Measurements from ENCODE around the gene MELTF. TPM values are rescaled to one million over a fixed set of nuclear protein-coding genes. Genes with fewer than 3 reads are reported as not detected.

Gene MELTF
- total and polyA plus RNA-seq, 12 donors: 0.47 to 11.3 (median 1.4) TPM; not detected in 1

DNA sequence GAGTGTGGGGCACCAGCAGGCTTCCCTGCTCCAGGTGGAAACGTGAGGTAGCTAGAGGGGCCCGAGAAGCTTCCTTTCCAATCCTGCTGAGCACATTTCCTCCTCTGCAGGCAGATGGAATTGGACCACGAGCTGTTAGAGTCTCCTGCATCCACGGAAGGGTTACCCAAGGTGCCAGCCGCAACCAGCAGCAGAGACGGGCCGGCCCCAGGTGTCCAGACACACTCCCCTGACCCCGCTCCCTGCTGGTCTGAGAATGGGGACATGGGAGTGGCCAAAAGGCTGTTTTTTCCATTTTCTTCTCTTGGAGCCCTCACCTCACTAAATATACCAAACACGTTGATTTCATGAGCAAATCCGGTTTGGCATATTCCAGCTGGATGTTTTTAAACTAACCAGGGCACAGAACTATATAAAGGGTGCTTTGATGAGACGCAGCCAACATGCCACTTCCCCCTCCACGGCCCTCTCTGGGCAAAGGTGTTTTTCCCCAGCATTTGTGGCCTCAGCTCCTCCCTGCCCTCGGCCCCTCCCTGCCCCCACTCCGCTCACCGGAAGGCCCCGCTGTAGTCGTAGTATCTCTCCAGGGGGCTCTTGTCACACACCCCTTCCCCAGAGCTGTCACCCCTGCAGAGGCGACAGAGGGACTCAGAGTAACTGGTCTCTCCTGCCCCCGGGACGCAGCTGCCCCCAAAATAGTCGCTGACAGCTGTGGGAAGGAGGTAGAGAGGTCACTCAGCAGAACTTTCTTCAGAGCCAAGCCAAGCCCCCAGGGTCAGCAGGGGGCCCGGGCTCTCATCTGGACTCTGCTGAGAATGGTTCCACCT, 7.0 kb downstream of the MELTF start:
- Histone ChIP-seq H3K27ac (no peak overlapping the region), H3K9me3 (replicated peaks in 1 of 3) (no peaks in the 10 kb centered on the region), H3K36me3 (replicated peaks in 1 of 2) (no peaks in the 10 kb centered on the region), H3K27me3 (peaks cover 38% of the 10 kb centered on the region), H3K4me1 (replicated peaks in 1 of 2) (no peaks in the 10 kb centered on the region), H3K4me3 (no peak overlapping the region)
- intact Hi-C loops (cut with DNase I): no loop called here
- peak in 3 of 7 donors; percentile 9 to 40 (median 9) for DNase-seq
- WGBS, 4 donors: 41 to 63% (median 44%) methylated on average over 13 to 22 of the region's 22 CpGs
- TF ChIP-seq CTCF (IDR thresholded peaks at IDR 0.05) (no peak), POLR2A (IDR thresholded peaks at IDR 0.05) (no peak)

DNA sequence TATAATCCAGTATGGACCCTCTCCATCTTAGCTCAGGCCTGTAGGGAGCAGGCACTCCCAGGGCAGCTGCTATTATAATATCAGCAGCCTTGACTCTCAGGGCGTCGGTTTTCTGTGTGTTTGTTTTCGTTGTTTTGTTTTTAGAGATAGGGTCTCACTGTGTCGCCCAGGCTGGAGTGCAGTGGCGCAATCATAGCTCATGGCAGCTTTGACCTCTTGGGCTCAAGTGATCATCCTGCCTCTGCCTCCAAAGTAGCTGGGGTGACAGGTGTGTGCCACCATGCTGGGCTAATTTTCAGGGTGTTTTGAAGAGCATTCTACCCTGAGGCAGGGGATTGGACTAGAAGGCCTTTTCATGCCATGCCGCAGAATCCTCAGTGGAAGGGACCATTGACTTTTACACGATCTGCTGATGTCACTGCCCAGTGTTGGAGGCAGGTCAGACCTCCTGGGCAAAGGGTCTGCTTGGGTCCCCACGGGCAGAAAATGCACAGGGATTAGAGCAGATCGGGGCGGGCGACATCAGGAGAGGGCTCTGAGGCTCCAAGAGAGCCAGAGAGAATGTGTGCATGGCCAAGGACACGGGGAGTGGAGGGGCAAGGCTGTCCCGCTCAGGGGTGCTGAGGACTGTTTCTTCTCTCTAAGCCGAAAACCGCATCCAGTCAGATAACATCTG, 7.8 kb downstream of the MELTF start:
- Histone ChIP-seq H3K27ac (no peak overlapping the region), H3K4me3 (no peak overlapping the region), H3K27me3 (peaks cover 36% of the 10 kb centered on the region), H3K9me3 (replicated peaks in 1 of 3) (no peaks in the 10 kb centered on the region), H3K36me3 (replicated peaks in 1 of 2) (no peaks in the 10 kb centered on the region), H3K4me1 (replicated peaks in 1 of 2) (no peaks in the 10 kb centered on the region)
- intact Hi-C loops (cut with DNase I): no loop called here
- TF ChIP-seq POLR2A (IDR thresholded peaks at IDR 0.05) (no peak), CTCF (IDR thresholded peaks at IDR 0.05) (no peak)
- 73 to 83% (median 78%) methylated on average over 13 to 15 of the region's 15 CpGs for WGBS, 4 donors
- peak in 2 of 7 donors; percentile 0 to 31 for DNase-seq

- H3K36me3 ChIP-seq (replicated peaks in 1 of 2): no peaks in the 10 kb centered on the region
- H3K27me3 ChIP-seq: peaks cover 29% of the 10 kb centered on the region
- no peaks in the 10 kb centered on the region for H3K9me3 ChIP-seq (replicated peaks in 1 of 3)
- no peak overlapping the region for H3K27ac ChIP-seq
- intact Hi-C loops (cut with DNase I): no loop called here
- no peak overlapping the region for H3K4me3 ChIP-seq
- no peaks in the 10 kb centered on the region for H3K4me1 ChIP-seq (replicated peaks in 1 of 2)
- 63 to 75% (median 66%) methylated on average over 7 to 10 of the region's 10 CpGs for WGBS, 4 donors
- peak in 1 of 7 donors; percentile 14 for DNase-seq
- no peak for TF ChIP-seq CTCF (IDR thresholded peaks at IDR 0.05)
- no peak for TF ChIP-seq POLR2A (IDR thresholded peaks at IDR 0.05)
These were observed 8.4 kb downstream of the MELTF start for GRCh38 chr3:197021231-197021630.

- no peaks in the 10 kb centered on the region for H3K9me3 ChIP-seq (replicated peaks in 1 of 3)
- H3K36me3 ChIP-seq (replicated peaks in 1 of 2): no peaks in the 10 kb centered on the region
- TF ChIP-seq CTCF (IDR thresholded peaks at IDR 0.05) (no peak), POLR2A (IDR thresholded peaks at IDR 0.05) (no peak)
- no peak overlapping the region for H3K4me3 ChIP-seq
- H3K27ac ChIP-seq: no peak overlapping the region
- DNase-seq: peak in 1 of 7 donors; percentile 7
- peaks cover 31% of the 10 kb centered on the region for H3K27me3 ChIP-seq
- no peaks in the 10 kb centered on the region for H3K4me1 ChIP-seq (replicated peaks in 1 of 2)
- 85 to 89% (median 89%) methylated on average over 13 of the region's 13 CpGs for WGBS, 4 donors
- intact Hi-C loops (cut with DNase I): no loop called here
These were observed 10.1 kb downstream of the MELTF start for GRCh38 chr3:197019535-197019934.

Measured in adrenal gland (tissue), 12 donors.